Right kidney (tissue), 1 donor: Measurements from ENCODE around the gene CCDC183.

Experiments
- DNase-seq: peaks from one replicate; pipeline ENCODE4 v3.0.0-alpha.2; 2016

The CCDC183 gene

DNA sequence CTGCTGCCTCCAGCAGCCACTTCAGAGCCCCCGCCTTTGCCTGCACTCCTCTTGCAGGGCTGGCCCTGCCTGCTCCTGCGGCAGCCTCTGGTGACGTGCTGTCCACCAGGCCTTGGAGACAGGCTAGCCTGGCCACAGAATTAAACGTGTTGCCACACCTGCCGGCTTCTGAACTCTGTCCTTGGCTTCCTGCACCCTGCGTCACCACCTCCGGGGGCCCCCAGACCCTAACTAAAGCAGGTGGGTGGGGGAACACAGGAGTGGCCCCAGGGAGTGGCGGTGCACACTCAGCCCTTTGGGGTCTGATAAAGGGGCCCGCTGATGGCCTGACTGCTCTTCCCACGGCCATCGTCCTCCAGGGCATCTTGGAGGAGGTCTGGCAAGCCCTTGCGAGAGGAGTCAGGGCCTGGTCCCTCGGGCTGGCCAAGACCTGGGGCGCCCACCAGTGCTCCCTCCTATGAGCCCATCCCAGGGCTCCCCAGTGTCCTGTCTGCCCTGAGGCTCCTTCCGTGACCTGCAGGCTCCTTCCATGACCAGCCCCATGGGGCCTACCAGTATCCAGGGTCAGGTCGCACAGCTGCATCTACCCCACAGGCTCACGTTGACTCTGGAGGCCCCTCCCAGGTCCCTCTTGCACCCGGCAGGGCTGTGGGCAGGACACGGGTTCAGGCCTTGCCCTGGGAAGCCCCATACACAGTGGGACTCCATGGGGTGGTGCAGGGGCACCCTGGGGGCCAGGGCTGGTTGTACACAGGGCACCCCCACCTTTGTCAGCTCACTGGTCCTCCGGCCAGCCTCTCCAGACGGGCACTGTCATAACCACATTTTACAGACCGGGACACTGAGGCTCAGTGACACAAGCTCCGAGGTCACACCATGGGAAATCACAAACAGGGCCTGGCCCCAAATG lies 55.0 kb downstream of the CCDC183 start:
- DNase-seq: no peak

DNA sequence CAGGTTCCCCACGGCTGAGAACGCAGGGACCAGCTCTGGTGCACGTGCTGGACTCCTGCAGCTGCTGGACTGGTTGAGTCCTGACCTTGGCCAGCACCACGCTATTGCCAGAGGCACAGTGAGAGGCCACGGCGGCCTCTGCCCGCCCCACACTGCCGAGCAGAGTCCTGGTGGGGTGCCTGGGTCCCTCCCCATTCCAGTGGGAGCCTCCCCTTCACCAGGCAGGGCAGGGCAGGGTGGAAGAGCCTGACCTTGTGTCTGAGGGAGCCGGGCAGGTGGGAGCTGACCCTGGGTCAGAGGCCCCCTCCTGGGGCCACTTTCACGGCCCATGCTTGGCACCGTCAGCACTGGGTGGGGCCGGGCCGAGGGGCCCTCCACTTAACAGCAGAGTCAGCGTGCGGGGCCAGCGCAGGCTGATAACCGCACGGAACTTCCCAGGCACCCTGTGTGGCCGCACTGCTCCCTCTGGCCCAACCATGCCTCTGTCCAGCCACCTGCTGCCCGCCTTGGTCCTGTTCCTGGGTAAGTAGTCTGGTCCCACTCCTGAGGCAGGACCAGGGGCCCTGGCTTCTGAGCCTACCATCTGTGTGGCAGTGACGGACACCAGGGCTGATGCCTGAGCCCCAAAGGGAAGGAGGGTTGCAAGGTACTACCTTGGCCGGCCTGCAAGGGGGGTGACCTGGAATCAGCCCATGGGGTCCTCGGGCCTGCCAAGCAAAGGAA lies 56.0 kb downstream of the CCDC183 start, which contains the start of gene MAMDC4:
Gene MAMDC4, plus strand, starts transcription at position 406 of the 723 bp plus-strand sequence. Its CDS starts 71 bp downstream, at position 477.
- DNase-seq: no peak

DNA sequence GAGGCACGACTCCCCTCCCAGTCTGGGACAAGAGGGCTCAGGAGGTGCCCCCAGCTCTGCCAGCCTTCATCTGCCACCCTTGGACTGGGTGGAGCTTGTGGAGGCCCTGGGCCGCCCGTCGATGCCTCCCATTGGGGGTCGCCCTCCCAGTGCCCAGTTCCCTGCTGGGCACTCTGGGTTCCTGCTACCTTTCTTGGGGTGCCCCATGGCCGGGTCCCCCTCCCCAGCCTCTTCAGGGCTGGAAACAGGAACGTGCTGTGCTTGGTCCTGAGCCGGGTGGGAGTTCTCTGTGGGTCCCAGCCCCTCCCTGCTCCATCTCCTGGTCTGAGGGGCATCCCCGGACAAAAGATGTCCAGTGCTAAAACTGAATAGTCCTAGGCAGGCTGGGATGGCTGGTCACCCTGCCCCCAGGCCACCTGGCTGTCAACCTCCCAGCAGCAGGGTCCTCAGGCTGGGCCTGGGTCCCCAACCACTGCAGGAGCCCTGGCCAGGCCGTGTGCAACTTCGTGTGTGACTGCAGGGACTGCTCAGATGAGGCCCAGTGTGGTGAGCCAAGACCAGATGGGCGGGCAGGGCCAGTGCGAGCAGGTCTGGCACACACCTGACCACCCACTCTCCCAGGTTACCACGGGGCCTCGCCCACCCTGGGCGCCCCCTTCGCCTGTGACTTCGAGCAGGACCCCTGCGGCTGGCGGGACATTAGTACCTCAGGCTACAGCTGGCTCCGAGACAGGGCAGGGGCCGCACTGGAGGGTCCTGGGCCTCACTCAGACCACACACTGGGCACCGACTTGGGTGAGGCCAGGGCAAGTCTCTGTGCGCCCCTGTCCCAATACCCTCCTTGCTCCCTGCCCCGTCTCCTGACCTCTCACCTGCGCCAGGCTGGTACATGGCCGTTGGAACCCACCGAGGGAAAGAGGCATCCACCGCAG lies 56.8 kb downstream of the CCDC183 start:
- no peak for DNase-seq

DNA sequence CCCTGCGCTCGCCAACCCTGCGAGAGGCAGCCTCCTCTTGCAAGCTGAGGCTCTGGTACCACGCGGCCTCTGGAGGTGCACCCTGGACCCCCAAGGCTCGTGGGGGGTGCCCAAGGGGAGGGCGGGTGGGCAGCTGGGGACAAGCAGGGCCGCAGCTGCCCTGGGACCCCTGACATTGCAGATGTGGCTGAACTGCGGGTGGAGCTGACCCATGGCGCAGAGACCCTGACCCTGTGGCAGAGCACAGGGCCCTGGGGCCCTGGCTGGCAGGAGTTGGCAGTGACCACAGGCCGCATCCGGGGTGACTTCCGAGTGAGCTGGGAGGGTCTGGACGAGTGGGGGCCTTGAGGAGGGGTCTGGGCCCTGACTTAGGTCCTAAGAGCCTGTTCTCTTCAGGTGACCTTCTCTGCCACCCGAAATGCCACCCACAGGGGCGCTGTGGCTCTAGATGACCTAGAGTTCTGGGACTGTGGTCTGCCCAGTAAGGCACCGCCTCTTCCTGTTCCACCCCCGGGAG lies 57.5 kb downstream of the CCDC183 start:
- DNase-seq: no peak

DNA sequence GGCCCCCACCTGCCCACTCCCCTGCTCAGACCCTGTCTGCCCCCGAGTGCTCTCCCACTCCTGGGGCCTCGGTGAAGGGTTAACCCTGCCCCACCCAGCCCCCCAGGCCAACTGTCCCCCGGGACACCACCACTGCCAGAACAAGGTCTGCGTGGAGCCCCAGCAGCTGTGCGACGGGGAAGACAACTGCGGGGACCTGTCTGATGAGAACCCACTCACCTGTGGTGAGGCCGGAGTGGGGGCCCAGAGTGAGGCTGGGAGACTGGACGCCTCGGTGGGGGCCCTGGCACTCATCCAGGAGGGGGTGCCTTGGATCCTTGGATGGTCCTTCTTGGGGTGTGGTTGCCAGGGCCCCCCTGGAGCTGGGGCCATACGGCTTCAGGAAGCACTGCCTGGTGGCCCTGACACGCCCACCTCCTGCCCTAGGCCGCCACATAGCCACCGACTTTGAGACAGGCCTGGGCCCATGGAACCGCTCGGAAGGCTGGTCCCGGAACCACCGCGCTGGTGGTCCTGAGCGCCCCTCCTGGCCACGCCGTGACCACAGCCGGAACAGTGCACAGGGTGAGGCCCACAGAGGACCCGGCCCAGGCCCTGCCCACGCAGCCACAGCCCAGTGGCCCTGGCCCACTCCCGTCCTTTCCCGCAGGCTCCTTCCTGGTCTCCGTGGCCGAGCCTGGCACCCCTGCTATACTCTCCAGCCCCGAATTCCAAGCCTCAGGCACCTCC lies 58.1 kb downstream of the CCDC183 start:
- no peak for DNase-seq

DNA sequence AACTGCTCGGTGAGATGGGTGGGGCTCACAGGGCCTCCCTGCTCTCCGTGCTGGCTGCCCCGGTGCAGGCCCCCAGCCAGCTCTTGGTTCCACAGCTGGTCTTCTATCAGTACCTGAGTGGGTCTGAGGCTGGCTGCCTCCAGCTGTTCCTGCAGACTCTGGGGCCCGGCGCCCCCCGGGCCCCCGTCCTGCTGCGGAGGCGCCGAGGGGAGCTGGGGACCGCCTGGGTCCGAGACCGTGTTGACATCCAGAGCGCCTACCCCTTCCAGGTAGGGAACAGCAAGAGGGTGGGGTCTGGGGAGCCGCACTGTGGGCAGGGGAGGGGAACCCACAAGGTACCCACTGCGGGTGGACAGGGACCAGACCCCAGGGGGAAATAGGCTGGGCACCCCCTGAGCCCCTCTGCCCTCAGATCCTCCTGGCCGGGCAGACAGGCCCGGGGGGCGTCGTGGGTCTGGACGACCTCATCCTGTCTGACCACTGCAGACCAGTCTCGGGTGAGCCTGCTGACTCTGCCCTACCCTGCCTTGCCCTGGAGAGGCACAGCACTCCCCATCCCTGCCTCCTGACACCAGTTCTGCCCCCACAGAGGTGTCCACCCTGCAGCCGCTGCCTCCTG lies 58.8 kb downstream of the CCDC183 start:
- no peak for DNase-seq

DNA sequence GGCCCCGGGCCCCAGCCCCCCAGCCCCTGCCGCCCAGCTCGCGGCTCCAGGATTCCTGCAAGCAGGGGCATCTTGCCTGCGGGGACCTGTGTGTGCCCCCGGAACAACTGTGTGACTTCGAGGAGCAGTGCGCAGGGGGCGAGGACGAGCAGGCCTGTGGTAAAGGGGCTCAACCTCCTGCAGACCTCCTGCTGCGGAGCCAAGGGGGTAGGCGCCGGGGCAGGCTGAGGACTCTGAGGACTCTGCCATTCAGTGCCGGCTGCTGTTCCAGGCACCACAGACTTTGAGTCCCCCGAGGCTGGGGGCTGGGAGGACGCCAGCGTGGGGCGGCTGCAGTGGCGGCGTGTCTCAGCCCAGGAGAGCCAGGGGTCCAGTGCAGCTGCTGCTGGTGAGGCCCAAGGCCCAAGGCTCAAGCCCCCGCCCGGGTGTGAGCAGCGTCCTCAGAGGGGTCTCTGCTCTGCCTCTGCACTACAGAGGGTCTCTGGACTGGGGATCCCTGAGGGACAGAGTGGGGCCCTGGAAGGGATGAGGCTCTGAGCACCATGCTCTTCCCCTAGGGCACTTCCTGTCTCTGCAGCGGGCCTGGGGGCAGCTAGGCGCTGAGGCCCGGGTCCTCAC lies 59.4 kb downstream of the CCDC183 start:
- no peak for DNase-seq

DNA sequence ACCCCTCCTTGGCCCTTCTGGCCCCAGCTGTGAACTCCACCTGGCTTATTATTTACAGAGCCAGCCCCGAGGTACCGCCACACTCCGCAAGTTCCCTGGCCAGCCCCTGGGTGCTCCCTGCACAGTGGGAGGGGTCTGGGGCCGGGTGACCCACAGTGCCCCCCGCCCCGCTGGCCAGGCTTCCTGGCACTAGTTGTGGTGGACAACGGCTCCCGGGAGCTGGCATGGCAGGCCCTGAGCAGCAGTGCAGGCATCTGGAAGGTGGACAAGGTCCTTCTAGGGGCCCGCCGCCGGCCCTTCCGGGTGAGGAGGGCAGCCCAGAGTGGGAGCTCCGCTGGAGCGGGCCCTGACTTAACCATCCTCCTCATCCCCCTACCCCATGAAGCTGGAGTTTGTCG lies 59.9 kb downstream of the CCDC183 start:
- no peak for DNase-seq

DNA sequence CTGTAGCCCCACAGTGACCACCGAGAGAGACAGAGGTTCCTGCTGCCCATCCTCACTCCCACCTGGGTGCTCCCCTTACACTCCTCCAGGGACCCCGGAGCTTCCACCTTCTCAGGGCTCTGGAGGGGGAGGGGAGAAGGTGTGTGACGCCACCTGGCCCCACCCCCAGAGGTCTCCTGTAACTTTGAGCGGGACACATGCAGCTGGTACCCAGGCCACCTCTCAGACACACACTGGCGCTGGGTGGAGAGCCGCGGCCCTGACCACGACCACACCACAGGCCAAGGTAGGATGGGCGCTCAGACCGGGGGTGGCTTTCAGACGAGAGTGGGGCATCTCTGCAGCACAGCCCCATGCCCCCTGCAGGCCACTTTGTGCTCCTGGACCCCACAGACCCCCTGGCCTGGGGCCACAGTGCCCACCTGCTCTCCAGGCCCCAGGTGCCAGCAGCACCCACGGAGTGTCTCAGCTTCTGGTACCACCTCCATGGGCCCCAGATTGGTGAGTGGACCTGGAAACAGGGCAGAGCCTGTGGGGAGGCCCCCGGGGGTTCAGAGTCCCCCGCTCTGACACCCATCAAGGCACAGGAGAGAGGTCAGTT lies 60.5 kb downstream of the CCDC183 start:
- DNase-seq: no peak

DNA sequence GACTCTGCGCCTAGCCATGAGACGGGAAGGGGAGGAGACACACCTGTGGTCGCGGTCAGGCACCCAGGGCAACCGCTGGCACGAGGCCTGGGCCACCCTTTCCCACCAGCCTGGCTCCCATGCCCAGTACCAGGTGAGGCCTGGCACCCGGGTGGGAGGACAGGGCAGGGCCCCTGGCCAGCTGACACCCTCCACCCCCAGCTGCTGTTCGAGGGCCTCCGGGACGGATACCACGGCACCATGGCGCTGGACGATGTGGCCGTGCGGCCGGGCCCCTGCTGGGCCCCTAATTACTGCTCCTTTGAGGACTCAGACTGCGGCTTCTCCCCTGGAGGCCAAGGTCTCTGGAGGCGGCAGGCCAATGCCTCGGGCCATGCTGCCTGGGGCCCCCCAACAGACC lies 61.0 kb downstream of the CCDC183 start:
- no peak for DNase-seq
